ENCODE measurements around the gene MTMR2.

MTMR2 gene

GRCh38 chr11:95917193-95918036, 6.5 kb downstream of the MTMR2 start:
- no peak for DNase-seq

- no peak for DNase-seq
Observed at GRCh38 chr11:95916049-95916448, 7.9 kb downstream of the MTMR2 start.

- DNase-seq, result no peak
Observed at GRCh38 chr11:95915051-95915450, 8.9 kb downstream of the MTMR2 start.

- DNase-seq, result no peak
Observed at GRCh38 chr11:95913830-95914615, 9.9 kb downstream of the MTMR2 start.

- no peak for DNase-seq
Observed at GRCh38 chr11:95912902-95913560, 10.9 kb downstream of the MTMR2 start.

GRCh38 chr11:95911369-95911759, 12.5 kb downstream of the MTMR2 start:
- no peak for DNase-seq

- DNase-seq, result no peak
Observed at GRCh38 chr11:95910638-95911368, 13.1 kb downstream of the MTMR2 start.

- DNase-seq, result no peak
Observed at GRCh38 chr11:95908826-95909225, 15.1 kb downstream of the MTMR2 start.

- no peak for DNase-seq
Observed at GRCh38 chr11:95907476-95907875, 16.4 kb downstream of the MTMR2 start.

GRCh38 chr11:95904009-95904650, 19.8 kb downstream of the MTMR2 start:
- no peak for DNase-seq

GRCh38 chr11:95898782-95899181, 25.1 kb downstream of the MTMR2 start:
- no peak for DNase-seq

- no peak for DNase-seq
Observed at GRCh38 chr11:95897731-95898130, 26.2 kb downstream of the MTMR2 start.

- DNase-seq, result no peak
Observed at GRCh38 chr11:95895815-95896214, 28.1 kb downstream of the MTMR2 start.

GRCh38 chr11:95892892-95893570, 30.9 kb downstream of the MTMR2 start:
- no peak for DNase-seq

GRCh38 chr11:95892492-95892891, 31.4 kb downstream of the MTMR2 start:
- DNase-seq, result no peak

GRCh38 chr11:95891423-95892170, 32.3 kb downstream of the MTMR2 start:
- no peak for DNase-seq

- DNase-seq, result no peak
Observed at GRCh38 chr11:95888852-95889251, 35.1 kb downstream of the MTMR2 start.

GRCh38 chr11:95888439-95888838, 35.5 kb downstream of the MTMR2 start:
- DNase-seq, result no peak

GRCh38 chr11:95886462-95886861, 37.4 kb downstream of the MTMR2 start:
- DNase-seq, result no peak

GRCh38 chr11:95884802-95885201, 39.1 kb downstream of the MTMR2 start:
- no peak for DNase-seq

- no peak for DNase-seq
Observed at GRCh38 chr11:95884376-95884775, 39.5 kb downstream of the MTMR2 start.

Measured in activated CD8-positive, alpha-beta memory T cell treated with anti-CD3 and anti-CD28 coated beads for 24 hours (primary cell).